ENCODE results near the gene PDK2.

PDK2 gene

GRCh38 chr17:50094753-50095619 is at the start of gene PDK2:
Gene PDK2 (plus strand): TSS chr17:50095351. CDS start chr17:50095436, 85 bp downstream.
- DNase-seq (ENCODE audit: insufficient read length, low spot score) (peak; percentile 94), FAIRE-seq (no peak)
- TF ChIP-seq POLR2A (IDR thresholded peaks at IDR 0.05; ENCODE audit: low read depth, low read length), result peak; percentile 43; the same call in 1 of the 2 replicates

GRCh38 chr17:50046179-50046578 is 49.0 kb upstream of the PDK2 start:
- TF ChIP-seq POLR2A (IDR thresholded peaks at IDR 0.05; ENCODE audit: low read depth, low read length), result no peak
- DNase-seq (ENCODE audit: insufficient read length, low spot score), result no peak
- FAIRE-seq, result no peak

- no peak for TF ChIP-seq POLR2A (IDR thresholded peaks at IDR 0.05; ENCODE audit: low read depth, low read length)
- DNase-seq (ENCODE audit: insufficient read length, low spot score) (no peak), FAIRE-seq (no peak)
Measured at GRCh38 chr17:50046667-50047066, 48.5 kb upstream of the PDK2 start.

- no peak for TF ChIP-seq POLR2A (IDR thresholded peaks at IDR 0.05; ENCODE audit: low read depth, low read length)
- FAIRE-seq, result no peak
- no peak for DNase-seq (ENCODE audit: insufficient read length, low spot score)
Measured at GRCh38 chr17:50047083-50047482, 48.1 kb upstream of the PDK2 start.

- DNase-seq (ENCODE audit: insufficient read length, low spot score), result peak; percentile 87
- TF ChIP-seq POLR2A (IDR thresholded peaks at IDR 0.05; ENCODE audit: low read depth, low read length), result no peak; the same call in 1 of the 2 replicates
- no peak for FAIRE-seq
Measured at GRCh38 chr17:50047488-50048126, 47.5 kb upstream of the PDK2 start.

GRCh38 chr17:50048146-50048720 is 46.9 kb upstream of the PDK2 start:
- DNase-seq (ENCODE audit: insufficient read length, low spot score) (no peak), FAIRE-seq (no peak)
- TF ChIP-seq POLR2A (IDR thresholded peaks at IDR 0.05; ENCODE audit: low read depth, low read length), result no peak

- TF ChIP-seq POLR2A (IDR thresholded peaks at IDR 0.05; ENCODE audit: low read depth, low read length), result no peak
- DNase-seq (ENCODE audit: insufficient read length, low spot score) (no peak), FAIRE-seq (no peak)
Measured at GRCh38 chr17:50048988-50049387, 46.2 kb upstream of the PDK2 start.

- no peak for FAIRE-seq
- no peak for TF ChIP-seq POLR2A (IDR thresholded peaks at IDR 0.05; ENCODE audit: low read depth, low read length)
Measured at GRCh38 chr17:50049636-50050035, 45.5 kb upstream of the PDK2 start.

GRCh38 chr17:50050431-50051032 is 44.6 kb upstream of the PDK2 start:
- FAIRE-seq (no peak), DNase-seq (ENCODE audit: insufficient read length, low spot score) (no peak)
- TF ChIP-seq POLR2A (IDR thresholded peaks at IDR 0.05; ENCODE audit: low read depth, low read length), result no peak

More at GRCh38 chr17:50049636-50050035, 45.5 kb upstream of the PDK2 start:
- DNase-seq (ENCODE audit: insufficient read length, low spot score), result no peak

GRCh38 chr17:50051082-50051576 is 44.0 kb upstream of the PDK2 start:
- DNase-seq (ENCODE audit: insufficient read length, low spot score), result peak; percentile 90

GRCh38 chr17:50051606-50052005 is 43.5 kb upstream of the PDK2 start:
- no peak for TF ChIP-seq POLR2A (IDR thresholded peaks at IDR 0.05; ENCODE audit: low read depth, low read length)
- DNase-seq (ENCODE audit: insufficient read length, low spot score) (no peak), FAIRE-seq (no peak)

More at GRCh38 chr17:50051082-50051576, 44.0 kb upstream of the PDK2 start:
- FAIRE-seq, result no peak
- no peak for TF ChIP-seq POLR2A (IDR thresholded peaks at IDR 0.05; ENCODE audit: low read depth, low read length)

- FAIRE-seq, result no peak
- DNase-seq (ENCODE audit: insufficient read length, low spot score), result no peak
- TF ChIP-seq POLR2A (IDR thresholded peaks at IDR 0.05; ENCODE audit: low read depth, low read length), result no peak
Measured at GRCh38 chr17:50052241-50052796, 42.8 kb upstream of the PDK2 start.

- DNase-seq (ENCODE audit: insufficient read length, low spot score) (no peak), FAIRE-seq (no peak)
- no peak for TF ChIP-seq POLR2A (IDR thresholded peaks at IDR 0.05; ENCODE audit: low read depth, low read length)
Measured at GRCh38 chr17:50052822-50053653, 42.1 kb upstream of the PDK2 start.
